ENCODE data around the gene NFE2. TPM values are rescaled to one million over a fixed set of nuclear protein-coding genes. Genes with fewer than 3 reads are reported as not detected.

The NFE2 gene
- total RNA-seq, 2 donors from 2014 or later: 1.1 TPM; not detected in 1

DNA sequence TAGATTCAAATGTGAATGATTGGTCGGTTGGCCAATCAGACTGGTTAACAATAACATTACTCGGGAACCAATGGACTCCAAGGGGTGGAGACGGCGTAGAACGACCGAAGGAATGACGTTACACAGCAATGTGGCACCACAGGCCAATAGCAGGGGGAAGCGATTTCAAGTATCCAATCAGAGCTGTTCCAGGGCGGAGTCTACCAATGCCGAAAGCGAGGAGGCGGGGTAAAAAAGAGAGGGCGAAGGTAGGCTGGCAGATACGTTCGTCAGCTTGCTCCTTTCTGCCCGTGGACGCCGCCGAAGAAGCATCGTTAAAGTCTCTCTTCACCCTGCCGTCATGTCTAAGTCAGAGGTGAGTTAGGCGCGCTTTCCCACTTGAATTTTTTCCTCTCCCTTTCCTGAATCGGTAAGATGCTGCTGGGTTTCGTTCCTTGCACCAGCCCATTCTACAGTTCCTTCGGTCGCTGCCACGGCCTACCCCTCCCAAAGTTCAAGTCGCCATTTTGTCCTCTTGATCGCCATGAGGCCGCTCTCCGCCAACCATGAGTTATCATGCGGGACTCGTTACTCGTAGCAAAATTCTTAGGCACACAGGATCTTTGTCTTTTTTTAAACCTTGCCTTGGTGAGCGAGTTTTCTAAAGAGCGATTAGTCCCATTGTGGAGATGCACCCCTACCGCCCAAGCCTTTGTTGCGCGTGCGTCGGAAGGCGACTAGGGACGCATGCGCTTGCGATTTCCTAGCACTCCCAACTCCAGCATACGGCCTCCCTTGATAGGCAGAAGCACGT lies 20.2 kb downstream of the NFE2 start, which contains the start of gene HNRNPA1:
Gene HNRNPA1, plus strand, starts transcription at position 259 of the 793 bp plus-strand sequence. Its CDS starts 82 bp downstream, at position 341.
- H3K36me3 ChIP-seq: peaks cover 9 to 11% of the 10 kb centered on the region in 2 donors
- no peaks in the 10 kb centered on the region for H3K9me3 ChIP-seq
- intact Hi-C loops (cut with DNase I): loop anchor here (5.0 kb wide), 3 partner anchors 33 to 77 kb away; partner anchors contain the start of gene COPZ1
- under 1% methylated on average over 48 of the region's 48 CpGs for WGBS
- H3K27ac ChIP-seq: peak within 1 kb of the TSS; percentile 92 to 93
- peak; percentile 83 for TF ChIP-seq POLR2AphosphoS5 (IDR thresholded peaks at IDR 0.05)
- TF ChIP-seq POLR2A (IDR thresholded peaks at IDR 0.05): peak; percentile 99
- TF ChIP-seq, protein P1, sequence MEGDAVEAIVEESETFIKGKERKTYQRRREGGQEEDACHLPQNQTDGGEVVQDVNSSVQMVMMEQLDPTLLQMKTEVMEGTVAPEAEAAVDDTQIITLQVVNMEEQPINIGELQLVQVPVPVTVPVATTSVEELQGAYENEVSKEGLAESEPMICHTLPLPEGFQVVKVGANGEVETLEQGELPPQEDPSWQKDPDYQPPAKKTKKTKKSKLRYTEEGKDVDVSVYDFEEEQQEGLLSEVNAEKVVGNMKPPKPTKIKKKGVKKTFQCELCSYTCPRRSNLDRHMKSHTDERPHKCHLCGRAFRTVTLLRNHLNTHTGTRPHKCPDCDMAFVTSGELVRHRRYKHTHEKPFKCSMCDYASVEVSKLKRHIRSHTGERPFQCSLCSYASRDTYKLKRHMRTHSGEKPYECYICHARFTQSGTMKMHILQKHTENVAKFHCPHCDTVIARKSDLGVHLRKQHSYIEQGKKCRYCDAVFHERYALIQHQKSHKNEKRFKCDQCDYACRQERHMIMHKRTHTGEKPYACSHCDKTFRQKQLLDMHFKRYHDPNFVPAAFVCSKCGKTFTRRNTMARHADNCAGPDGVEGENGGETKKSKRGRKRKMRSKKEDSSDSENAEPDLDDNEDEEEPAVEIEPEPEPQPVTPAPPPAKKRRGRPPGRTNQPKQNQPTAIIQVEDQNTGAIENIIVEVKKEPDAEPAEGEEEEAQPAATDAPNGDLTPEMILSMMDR (IDR thresholded peaks at IDR 0.05): peak in 2 of 4 experiments; percentile 12 to 15
- H3K4me1 ChIP-seq (replicated peaks): peaks cover 9% of the 10 kb centered on the region
- no peaks in the 10 kb centered on the region for H3K27me3 ChIP-seq (replicated peaks; ENCODE audit: insufficient read depth)
- peak within 1 kb of the TSS; percentile 72 to 77 for H3K4me3 ChIP-seq
- peak; percentile 99 for DNase-seq (ENCODE audit: low spot score)

DNA sequence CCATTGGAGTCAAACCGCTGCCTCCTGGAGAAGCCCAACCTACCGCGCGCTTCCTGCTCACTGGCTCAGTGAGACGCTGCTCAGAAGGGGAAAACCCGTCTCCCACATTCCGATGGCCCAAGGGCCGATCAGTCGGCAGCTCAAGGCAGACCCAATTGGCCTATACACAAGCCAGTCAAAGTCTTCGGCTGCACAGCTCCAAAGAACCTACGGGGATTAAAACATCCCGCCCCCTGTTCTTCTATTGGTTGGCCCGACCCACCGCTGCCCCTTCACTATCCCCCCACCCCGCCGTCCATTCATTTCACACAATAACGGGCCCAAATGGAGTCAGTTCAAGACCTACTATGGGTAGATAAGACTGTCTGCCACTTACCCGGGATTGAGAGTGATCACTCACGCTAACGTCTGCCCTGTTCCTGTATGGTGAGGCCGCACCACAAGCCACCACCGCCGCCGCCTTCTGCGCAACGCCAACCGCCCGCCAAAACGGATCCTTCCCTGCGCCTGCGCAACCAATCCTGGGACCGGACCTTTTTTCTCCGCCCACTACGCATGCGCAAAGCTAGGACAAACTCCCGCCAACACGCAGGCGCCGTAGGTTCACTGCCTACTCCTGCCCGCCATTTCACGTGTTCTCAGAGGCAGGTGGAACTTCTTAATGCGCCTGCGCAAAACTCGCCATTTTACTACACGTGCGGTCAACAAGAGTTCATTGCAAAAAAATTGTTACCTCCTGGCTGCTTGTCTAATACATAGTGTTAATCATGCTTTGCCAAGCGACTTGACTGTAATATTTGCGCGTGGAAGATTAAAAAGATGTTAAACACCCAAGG lies 21.0 kb downstream of the NFE2 start, which contains the start of gene CBX5:
Gene CBX5, minus strand, starts transcription at position 491 of the 836 bp plus-strand sequence. CDS start 22,472 bp downstream, outside the sequence.
- under 1% methylated on average over 49 of the region's 49 CpGs for WGBS
- H3K9me3 ChIP-seq: no peaks in the 10 kb centered on the region
- DNase-seq (ENCODE audit: low spot score): peak; percentile 100
- H3K4me1 ChIP-seq (replicated peaks): peaks cover 9% of the 10 kb centered on the region
- peak within 1 kb of the TSS; percentile 92 to 93 for H3K27ac ChIP-seq
- peaks cover 9 to 11% of the 10 kb centered on the region in 2 donors for H3K36me3 ChIP-seq
- peak within 1 kb of the TSS; percentile 72 to 77 for H3K4me3 ChIP-seq
- intact Hi-C loops (cut with DNase I): loop anchor here (5.0 kb wide), 3 partner anchors 33 to 77 kb away; partner anchors contain the start of gene COPZ1
- TF ChIP-seq, protein P1 (IDR thresholded peaks at IDR 0.05): peak in 2 of 4 experiments; percentile 1 to 13
- TF ChIP-seq POLR2A (IDR thresholded peaks at IDR 0.05): peak; percentile 92
- peak; percentile 96 for TF ChIP-seq POLR2AphosphoS5 (IDR thresholded peaks at IDR 0.05)
- no peaks in the 10 kb centered on the region for H3K27me3 ChIP-seq (replicated peaks; ENCODE audit: insufficient read depth)

DNA sequence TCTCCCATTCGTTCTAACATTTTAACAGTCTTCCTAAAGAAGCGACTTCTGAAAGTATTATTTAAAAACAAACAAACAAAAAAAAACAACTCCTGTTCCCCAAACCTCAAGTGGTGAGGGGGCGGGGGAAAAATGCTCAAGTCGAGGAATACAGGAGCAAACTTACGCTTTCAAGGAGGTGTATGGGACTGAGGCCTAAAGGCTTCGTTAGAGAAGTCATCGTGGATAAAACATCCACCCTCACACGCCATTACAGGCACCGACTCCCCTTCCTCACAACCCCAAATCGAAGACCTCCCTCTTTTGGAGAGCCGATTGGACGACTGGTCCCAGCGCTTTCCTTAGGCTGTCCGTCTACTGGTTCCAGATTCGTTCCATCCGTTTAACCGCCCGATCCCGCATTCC lies 21.6 kb downstream of the NFE2 start:
- Histone ChIP-seq H3K4me1 (replicated peaks) (peaks cover 9% of the 10 kb centered on the region), H3K27me3 (replicated peaks; ENCODE audit: insufficient read depth) (no peaks in the 10 kb centered on the region), H3K27ac (peak overlapping the region; percentile 92 to 93), H3K4me3 (peak overlapping the region; percentile 72 to 77), H3K9me3 (no peaks in the 10 kb centered on the region), H3K36me3 (peaks cover 9 to 11% of the 10 kb centered on the region in 2 donors)
- no peak for DNase-seq (ENCODE audit: low spot score)
- intact Hi-C loops (cut with DNase I): no loop called here
- WGBS: 0% methylated on average over 19 of the region's 19 CpGs
- TF ChIP-seq POLR2AphosphoS5 (IDR thresholded peaks at IDR 0.05): no peak
- no peak for TF ChIP-seq POLR2A (IDR thresholded peaks at IDR 0.05)
- TF ChIP-seq, protein P1 (IDR thresholded peaks at IDR 0.05): no peak

DNA sequence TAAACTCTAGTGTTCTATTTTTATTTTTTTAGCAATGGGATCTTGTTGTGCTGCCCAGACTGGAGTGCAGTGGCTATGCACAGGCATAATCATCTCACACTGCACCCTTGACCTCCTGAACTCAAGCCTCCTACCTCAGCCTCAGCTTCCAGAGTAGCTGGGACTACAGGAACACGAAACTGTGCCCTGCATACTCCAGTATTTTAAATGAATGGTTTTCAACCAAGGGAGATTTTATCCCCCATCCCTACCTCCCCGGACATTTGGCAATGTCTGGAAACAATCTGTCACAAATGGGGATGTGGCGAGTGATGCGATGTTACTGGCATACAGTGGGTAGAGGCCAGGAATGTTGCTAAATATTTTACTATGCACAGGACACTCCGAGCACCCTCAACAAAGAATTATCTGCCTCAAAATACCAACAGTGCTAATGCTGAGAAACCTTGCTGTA lies 23.0 kb downstream of the NFE2 start:
- intact Hi-C loops (cut with DNase I): no loop called here
- Histone ChIP-seq H3K9me3 (no peaks in the 10 kb centered on the region), H3K27me3 (replicated peaks; ENCODE audit: insufficient read depth) (no peaks in the 10 kb centered on the region), H3K4me1 (replicated peaks) (peaks cover 6% of the 10 kb centered on the region), H3K36me3 (peaks cover under 1 to 6% of the 10 kb centered on the region in 2 donors), H3K4me3 (peak overlapping the region in 1 of 2 donors; percentile 72), H3K27ac (peak overlapping the region; percentile 92 to 93)
- 21% methylated on average over 5 of the region's 5 CpGs for WGBS
- TF ChIP-seq, protein P1 (IDR thresholded peaks at IDR 0.05): no peak
- no peak for TF ChIP-seq POLR2A (IDR thresholded peaks at IDR 0.05)
- no peak for DNase-seq (ENCODE audit: low spot score)

Data from prostate gland (tissue), 2 donors.